SJSA1 (cell line): ENCODE data around the gene ZNF177. TPM values are rescaled to one million over a fixed set of nuclear protein-coding genes. Genes with fewer than 3 reads are reported as not detected.

ENCODE experiments used
- DNase-seq, 2 experiments: peaks; one replicate each; pipeline ENCODE4 v3.0.0-alpha.2; 2015 to 2020; ENCODE audit warnings: low spot score in 2 of 2, low read depth in 1 of 2
- H3K27ac ChIP-seq: fragments of 250-450 bp; sonication (Bioruptor Pico); 2 replicates; pipeline ENCODE4 v1.5.1; 2020; ENCODE audit warnings: mild to moderate bottlenecking, moderate library complexity
- H3K27me3 ChIP-seq: fragments of 250-450 bp; sonication (Bioruptor Pico); replicated peaks from 2 replicates; pipeline ENCODE4 v1.5.1; 2020; ENCODE audit warnings: mild to moderate bottlenecking, moderate library complexity
- H3K36me3 ChIP-seq: fragments of 250-450 bp; sonication (Bioruptor Pico); 2 replicates; pipeline ENCODE4 v1.5.1; 2020; ENCODE audit warnings: mild to moderate bottlenecking
- H3K4me1 ChIP-seq: fragments of 250-450 bp; sonication (Bioruptor Pico); replicated peaks from 2 replicates; pipeline ENCODE4 v1.6.1; 2021; ENCODE audit warnings: mild to moderate bottlenecking
- H3K4me3 ChIP-seq: fragments of 250-450 bp; sonication (Bioruptor Pico); 2 replicates; pipeline ENCODE4 v1.5.1; 2020; ENCODE audit warnings: mild to moderate bottlenecking
- H3K9me3 ChIP-seq: fragments of 250-450 bp; sonication (Bioruptor Pico); replicated peaks from 2 replicates; pipeline ENCODE4 v1.5.1; 2020; ENCODE audit warnings: mild to moderate bottlenecking
- total RNA-seq: library from RNA; depleted of rRNA; stranded (reverse); fragments of >200 nt; shearing (Covaris generic); gene quantifications from 2 replicates; pipeline ENCODE4 v1.2.3, GENCODE V29; 2014; rRNA removed

The ZNF177 gene
- total RNA-seq, 1 experiment from 2014 or later, result 1.8 TPM

- Histone ChIP-seq H3K9me3 (peaks cover 9% of the 10 kb centered on the region), H3K36me3 (no peaks in the 10 kb centered on the region), H3K4me1 (no peaks in the 10 kb centered on the region), H3K27me3 (no peaks in the 10 kb centered on the region), H3K4me3 (no peak overlapping the region), H3K27ac (no peak overlapping the region)
- DNase-seq, result no peak
These were observed 9.8 kb upstream of the ZNF177 start for GRCh38 chr19:9353011-9353410.

GRCh38 chr19:9354651-9355050, 8.2 kb upstream of the ZNF177 start:
- H3K27me3 ChIP-seq, result no peaks in the 10 kb centered on the region
- no peaks in the 10 kb centered on the region for H3K36me3 ChIP-seq
- H3K4me3 ChIP-seq, result no peak overlapping the region
- no peak overlapping the region for H3K27ac ChIP-seq
- peaks cover 9% of the 10 kb centered on the region for H3K9me3 ChIP-seq
- no peaks in the 10 kb centered on the region for H3K4me1 ChIP-seq
- DNase-seq, result no peak

- no peaks in the 10 kb centered on the region for H3K27me3 ChIP-seq
- H3K4me1 ChIP-seq, result no peaks in the 10 kb centered on the region
- DNase-seq, result no peak
- H3K27ac ChIP-seq, result no peak overlapping the region
- no peak overlapping the region for H3K4me3 ChIP-seq
- peaks cover 10% of the 10 kb centered on the region; the same call in 1 of the 2 replicates for H3K9me3 ChIP-seq
- no peaks in the 10 kb centered on the region for H3K36me3 ChIP-seq
These were observed 8.2 kb downstream of the ZNF177 start for GRCh38 chr19:9370738-9371619.

GRCh38 chr19:9381361-9381785, 18.6 kb downstream of the ZNF177 start:
- Histone ChIP-seq H3K4me1 (no peaks in the 10 kb centered on the region), H3K9me3 (peaks cover 34% of the 10 kb centered on the region), H3K36me3 (no peaks in the 10 kb centered on the region), H3K4me3 (no peak overlapping the region), H3K27me3 (no peaks in the 10 kb centered on the region), H3K27ac (no peak overlapping the region)
- no peak for DNase-seq

DNA sequence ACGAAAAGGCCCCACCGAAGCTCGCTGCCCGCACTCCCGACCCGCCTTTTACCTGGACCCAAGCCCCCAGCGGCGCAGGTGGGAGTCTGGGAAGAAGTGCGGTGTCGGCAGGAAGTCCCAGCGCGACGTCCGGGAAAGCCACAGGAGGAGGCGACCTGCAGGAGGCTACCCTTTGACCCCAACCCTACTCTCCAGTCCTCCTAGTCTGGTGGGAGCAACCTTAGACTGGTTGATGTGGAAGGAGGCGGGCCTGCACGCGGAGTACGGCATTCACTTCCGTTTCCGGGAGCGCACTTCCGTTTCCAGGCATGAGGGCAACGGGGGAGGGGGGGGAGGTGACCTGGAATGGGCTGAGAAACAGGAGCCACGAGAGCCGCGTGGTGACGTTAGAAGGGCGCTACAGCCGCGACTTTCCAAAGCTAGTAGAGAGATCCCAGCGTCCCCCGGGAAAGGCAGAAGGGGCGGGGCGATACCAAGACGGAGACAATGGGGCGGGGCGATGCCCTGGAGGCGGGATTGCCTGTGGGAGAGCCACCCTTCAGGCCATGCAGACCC, 44.1 kb downstream of the ZNF177 start:
- peak in 1 of 2 experiments; percentile 45 for DNase-seq
- peaks cover 23% of the 10 kb centered on the region for H3K9me3 ChIP-seq
- no peaks in the 10 kb centered on the region for H3K27me3 ChIP-seq
- peak overlapping the region; percentile 20 for H3K4me3 ChIP-seq
- H3K27ac ChIP-seq, result no peak overlapping the region
- peaks cover 6% of the 10 kb centered on the region for H3K36me3 ChIP-seq
- no peaks in the 10 kb centered on the region; the same call in 1 of the 2 replicates for H3K4me1 ChIP-seq

- H3K27ac ChIP-seq, result no peak overlapping the region
- H3K27me3 ChIP-seq, result no peaks in the 10 kb centered on the region
- peaks cover 31% of the 10 kb centered on the region for H3K9me3 ChIP-seq
- no peaks in the 10 kb centered on the region; the same call in 1 of the 2 replicates for H3K4me1 ChIP-seq
- H3K4me3 ChIP-seq, result no peak overlapping the region
- H3K36me3 ChIP-seq, result peaks cover 15% of the 10 kb centered on the region
- no peak for DNase-seq
These were observed 45.0 kb downstream of the ZNF177 start for GRCh38 chr19:9407827-9408226.

DNA sequence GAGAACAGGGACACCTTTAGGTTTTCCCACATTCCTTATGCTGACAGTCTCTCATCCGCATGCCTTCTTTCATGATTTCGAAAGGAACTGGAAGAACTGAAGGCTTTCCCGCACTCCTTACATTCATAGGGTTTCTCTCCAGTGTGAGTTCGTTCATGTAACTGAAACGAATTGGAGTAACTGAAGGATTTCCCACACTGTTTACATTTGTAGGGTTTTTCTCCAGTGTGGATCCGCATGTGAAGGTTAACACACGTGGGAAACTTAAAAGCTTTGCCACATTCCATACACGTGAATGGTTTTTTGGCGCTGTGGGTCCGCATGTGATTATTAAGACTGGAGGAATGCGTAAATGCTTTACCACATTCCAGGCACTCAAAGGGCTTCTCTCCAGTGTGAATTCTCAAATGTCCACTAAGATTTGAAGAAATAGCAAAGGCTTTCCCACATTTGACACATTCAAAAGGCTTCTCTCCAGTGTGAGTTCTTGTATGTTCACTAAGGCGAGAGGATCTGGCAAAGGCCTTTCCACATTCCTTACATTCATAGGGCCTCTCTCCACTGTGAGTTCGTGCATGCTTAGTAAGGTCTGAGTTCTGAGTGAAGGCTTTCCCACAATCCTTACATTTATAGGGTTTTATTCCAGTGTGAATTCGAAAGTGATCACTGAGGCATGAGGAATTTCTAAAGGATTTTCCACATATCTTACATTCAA, 50.6 kb downstream of the ZNF177 start:
- Histone ChIP-seq H3K4me1 (no peaks in the 10 kb centered on the region), H3K9me3 (peaks cover 50% of the 10 kb centered on the region), H3K27me3 (no peaks in the 10 kb centered on the region), H3K27ac (no peak overlapping the region), H3K36me3 (peaks cover 71% of the 10 kb centered on the region), H3K4me3 (no peak overlapping the region)
- DNase-seq, result no peak

GRCh38 chr19:9427941-9428340, 65.1 kb downstream of the ZNF177 start:
- no peaks in the 10 kb centered on the region for H3K4me1 ChIP-seq

GRCh38 chr19:9430444-9430843, 67.6 kb downstream of the ZNF177 start:
- H3K27ac ChIP-seq, result no peak overlapping the region
- H3K4me1 ChIP-seq, result no peaks in the 10 kb centered on the region; the same call in 1 of the 2 replicates
- DNase-seq, result no peak
- peaks cover 56% of the 10 kb centered on the region for H3K36me3 ChIP-seq
- no peak overlapping the region for H3K4me3 ChIP-seq
- no peaks in the 10 kb centered on the region for H3K9me3 ChIP-seq
- H3K27me3 ChIP-seq, result no peaks in the 10 kb centered on the region

More at GRCh38 chr19:9427941-9428340, 65.1 kb downstream of the ZNF177 start:
- no peak for DNase-seq
- no peaks in the 10 kb centered on the region for H3K27me3 ChIP-seq
- no peak overlapping the region for H3K4me3 ChIP-seq
- H3K9me3 ChIP-seq, result 0 out of 2 replicates have a peak, but pooled peaks cover 2% of the 10 kb centered on the region
- H3K27ac ChIP-seq, result no peak overlapping the region
- peaks cover 63% of the 10 kb centered on the region for H3K36me3 ChIP-seq

DNA sequence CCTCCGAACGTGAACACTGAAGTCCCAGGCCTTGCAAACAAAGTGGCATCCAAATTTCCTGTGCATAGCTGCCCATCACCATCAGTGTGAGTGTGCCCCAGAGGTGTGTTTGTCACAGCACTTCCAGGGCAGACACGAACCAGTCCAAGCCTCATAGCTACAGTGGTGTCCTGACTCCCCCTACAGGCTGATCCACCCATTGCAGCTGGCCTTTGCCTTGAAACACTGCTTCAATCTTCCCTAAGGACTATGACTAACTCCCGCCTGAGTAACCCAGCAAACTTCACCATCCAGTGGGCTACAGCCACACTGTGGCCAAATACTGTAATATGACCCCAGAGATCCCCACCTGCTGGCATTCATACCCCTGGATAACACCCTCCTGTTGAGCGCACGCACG, 68.7 kb downstream of the ZNF177 start:
- DNase-seq, result no peak
- H3K4me1 ChIP-seq, result peaks cover 5% of the 10 kb centered on the region; the same call in 1 of the 2 replicates

More for the DNA sequence above, 68.7 kb downstream of the ZNF177 start:
- Histone ChIP-seq H3K27ac (no peak overlapping the region), H3K36me3 (peaks cover 51% of the 10 kb centered on the region), H3K4me3 (no peak overlapping the region), H3K27me3 (no peaks in the 10 kb centered on the region), H3K9me3 (no peaks in the 10 kb centered on the region)

Other genes starting within 250 kb of the ZNF177 start
- not detected in 2 replicates for gene OR7G1, start 247.2 kb upstream of the ZNF177 start, total RNA-seq
- gene OR7G3, start 236.1 kb upstream of the ZNF177 start, total RNA-seq, result not detected in 2 replicates
- gene ZNF317, start 222.6 kb upstream of the ZNF177 start, total RNA-seq, result 8.1 and 17.7 TPM in 2 replicates
- gene OR7D2, start 184.0 kb upstream of the ZNF177 start, total RNA-seq, result 0.03 TPM in 1 of 2 replicates, not detected in the other
- not detected in 2 replicates for gene OR7D4, start 143.4 kb upstream of the ZNF177 start, total RNA-seq
- gene OR7E24, start 112.1 kb upstream of the ZNF177 start, total RNA-seq, result not detected in 2 replicates
- gene ZNF699, start 53.2 kb upstream of the ZNF177 start, total RNA-seq, result 8.0 and 13.6 TPM in 2 replicates
- gene ZNF559, start 38.8 kb upstream of the ZNF177 start, total RNA-seq, result 15.8 and 18.4 TPM in 2 replicates
- gene ZNF266, start 72.6 kb downstream of the ZNF177 start, total RNA-seq, result 9.0 and 16.1 TPM in 2 replicates
- gene ZNF560, start 135.6 kb downstream of the ZNF177 start, total RNA-seq, result not detected in 2 replicates
- 4.7 and 5.9 TPM in 2 replicates for gene ZNF426, start 175.6 kb downstream of the ZNF177 start, total RNA-seq
- gene ZNF121, start 221.5 kb downstream of the ZNF177 start, total RNA-seq, result 22.9 and 29.1 TPM in 2 replicates